NCI-H446 treated with DMSO at 0.1 percent for 48 hours (cell line): ENCODE results near the gene ZHX3.

Source experiments
- DNase-seq: peaks from one replicate; lab custom pipeline; 2025; lab: John Stamatoyannopoulos, UW

The ZHX3 gene

DNA sequence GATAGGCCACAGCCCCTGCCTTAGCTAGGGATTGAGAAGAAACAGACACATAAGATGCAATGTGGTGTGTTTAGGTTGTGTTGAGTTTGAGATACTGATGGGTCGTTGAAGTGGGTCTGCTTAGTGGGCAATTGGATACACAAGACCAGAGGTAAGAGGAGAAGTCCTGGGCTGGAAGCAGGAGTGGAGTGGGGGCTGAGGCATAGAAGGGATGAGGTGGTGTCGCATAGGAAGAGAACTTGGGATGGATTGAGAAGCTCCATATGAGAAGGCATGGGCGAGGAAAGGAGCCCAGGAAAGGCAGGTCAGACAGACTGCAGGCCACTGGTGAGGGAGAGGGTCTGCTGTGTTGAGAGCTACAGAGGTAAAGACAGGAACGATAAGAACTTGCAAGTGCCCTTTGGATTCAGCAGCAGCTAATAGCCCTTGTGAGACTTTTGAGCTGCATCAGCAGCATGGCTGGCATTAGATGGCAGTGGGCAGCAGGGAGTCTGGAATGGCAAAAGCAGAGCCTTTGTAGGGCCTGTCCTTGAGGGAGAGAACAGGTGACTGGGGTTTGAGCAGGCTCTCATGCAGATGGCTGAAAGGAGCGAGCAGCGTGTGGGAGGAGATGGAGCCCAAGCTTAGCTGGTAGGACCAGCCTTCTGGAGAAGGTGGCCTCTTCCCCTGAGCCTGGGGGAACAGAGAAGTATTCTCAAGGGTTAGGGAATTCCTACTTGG, 147.0 kb downstream of the ZHX3 start:
- DNase-seq: no peak

DNA sequence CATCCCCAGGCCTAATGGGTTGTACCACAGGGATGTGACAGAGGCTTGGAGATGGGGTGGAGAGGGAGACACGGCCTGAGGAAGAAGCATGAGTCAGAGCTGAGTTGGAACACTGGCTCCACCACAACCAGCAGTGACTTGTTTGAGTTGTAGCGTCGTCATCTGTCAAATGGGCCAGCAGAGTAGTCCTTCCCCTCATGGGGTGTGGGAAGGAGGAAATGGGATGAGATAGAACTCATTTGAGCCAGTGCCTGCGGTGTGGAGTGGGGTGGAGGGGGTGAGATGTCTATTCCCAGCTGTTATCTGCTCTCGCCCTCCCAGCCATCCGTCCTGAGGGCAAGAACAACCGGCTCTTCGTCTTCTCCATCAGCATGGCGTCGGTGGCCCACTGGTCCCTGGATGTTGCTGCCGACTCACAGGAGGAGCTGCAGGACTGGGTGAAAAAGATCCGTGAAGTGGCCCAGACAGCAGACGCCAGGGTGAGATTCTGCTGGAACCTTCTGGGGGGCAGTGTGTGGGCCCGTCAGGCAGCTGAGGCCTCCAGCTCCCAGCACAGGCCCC, 147.7 kb downstream of the ZHX3 start:
- no peak for DNase-seq

DNA sequence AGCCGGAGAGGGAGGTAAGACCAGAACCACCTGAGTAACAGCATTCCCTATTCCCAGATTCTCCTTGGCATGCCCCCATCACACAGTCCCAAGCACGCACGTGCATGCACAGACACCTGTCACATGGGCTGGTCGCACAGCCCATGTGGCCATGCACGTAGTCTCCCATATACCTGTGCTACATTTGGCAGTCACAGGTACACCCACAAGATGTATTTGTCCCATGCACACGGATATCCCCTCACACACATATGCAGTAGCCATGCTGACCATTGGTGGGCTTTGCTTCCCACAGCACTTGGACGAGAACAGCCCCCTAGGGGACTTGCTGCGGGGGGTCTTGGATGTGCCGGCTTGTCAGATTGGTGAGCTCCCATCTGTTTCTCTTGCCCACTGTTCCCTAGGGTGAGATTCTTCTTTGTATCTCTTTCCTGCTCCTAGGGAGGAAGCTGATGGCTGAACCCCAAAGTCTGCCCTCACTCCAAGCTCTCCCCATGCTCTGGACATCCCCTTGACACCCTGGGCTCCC, 148.3 kb downstream of the ZHX3 start:
- DNase-seq: no peak

DNA sequence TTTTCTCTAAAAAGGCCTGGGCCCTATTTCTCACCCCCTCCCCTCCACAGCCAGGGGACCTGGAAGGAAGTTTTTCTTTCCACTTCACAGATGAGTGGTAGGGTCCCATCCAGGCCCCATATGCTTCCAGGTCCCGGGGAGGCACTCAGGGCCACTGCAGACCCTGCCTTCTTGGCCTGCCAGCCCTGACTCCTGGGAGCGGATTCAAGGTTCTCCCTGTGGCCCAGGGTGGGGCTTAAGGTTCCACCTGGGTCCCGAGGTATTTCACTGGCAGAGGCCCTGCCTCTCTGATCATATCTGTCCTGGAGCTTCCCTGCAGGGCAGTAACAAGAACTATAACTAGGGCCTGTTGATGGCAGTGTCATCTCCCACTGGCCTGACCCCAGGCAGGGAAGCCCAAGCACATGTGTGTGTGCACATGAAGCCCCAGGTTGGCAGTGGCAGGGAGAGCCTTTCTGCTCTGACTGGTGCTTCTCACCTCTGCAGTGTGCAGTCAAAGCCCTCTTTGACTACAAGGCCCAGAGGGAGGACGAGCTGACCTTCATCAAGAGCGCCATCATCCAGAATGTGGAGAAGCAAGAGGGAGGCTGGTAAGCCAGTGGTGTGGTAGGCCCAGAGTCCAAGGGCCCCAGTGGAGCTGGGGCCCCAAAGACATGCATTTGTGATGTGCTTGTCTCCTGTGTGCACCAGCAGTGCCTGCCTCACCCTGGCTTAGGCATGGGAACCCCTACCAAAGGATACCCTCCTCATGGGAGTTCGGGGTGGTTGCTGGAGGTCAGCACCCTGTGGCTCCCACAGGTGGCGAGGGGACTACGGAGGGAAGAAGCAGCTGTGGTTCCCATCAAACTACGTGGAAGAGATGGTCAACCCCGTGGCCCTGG, 149.0 kb downstream of the ZHX3 start:
- no peak for DNase-seq

DNA sequence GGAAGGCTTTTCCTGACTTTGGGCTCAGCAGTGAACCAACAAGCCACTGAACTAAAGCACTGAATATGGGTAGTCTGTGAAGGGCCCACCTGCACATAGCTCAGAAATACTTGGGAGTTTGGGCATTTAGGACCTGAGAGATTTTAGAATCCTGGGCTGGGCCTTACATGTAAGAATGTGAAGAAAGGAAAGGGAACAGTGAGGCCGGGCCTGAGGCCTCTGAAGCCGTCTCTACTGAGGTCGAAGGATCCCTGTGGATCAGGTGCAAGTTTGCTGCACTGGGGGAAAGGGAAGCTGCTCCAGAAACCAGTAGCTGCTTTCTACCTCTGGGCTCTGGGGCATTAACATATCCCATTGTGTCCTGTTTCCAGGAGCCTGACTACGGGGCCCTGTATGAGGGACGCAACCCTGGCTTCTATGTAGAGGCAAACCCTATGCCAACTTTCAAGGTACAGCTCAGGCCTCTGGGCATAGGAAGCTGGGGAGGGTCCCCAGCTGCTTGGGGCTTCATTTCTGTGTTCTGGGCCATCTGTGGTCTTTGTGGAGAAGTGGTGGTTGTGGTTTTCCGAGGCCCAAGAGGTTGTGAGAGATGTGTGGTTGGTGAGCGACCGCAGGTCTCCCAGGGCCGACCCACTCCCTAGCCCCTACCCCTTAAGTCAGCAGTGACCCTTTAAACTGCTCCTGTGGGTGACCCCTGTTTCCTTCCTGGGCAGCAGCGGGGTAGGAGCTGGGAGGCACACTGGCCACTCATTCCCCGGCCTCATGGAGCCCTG, 149.9 kb downstream of the ZHX3 start:
- no peak for DNase-seq

DNA sequence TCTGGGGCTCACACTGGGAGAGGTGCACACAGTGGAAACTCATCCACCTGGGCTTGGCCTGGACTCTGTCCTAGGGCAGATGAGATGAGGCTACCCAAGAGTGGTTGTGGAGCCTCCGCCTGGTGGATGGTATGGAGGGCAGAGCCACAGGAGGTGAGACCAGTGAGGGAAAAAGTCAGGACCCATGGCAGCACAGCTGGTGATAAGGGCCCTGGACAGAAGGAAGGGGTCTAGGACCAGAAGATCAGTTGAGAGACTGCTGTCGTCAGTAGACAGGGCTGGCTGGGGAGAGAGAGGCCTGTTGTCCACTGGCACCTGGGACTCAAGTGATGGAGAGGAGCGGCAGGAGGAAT, 150.4 kb downstream of the ZHX3 start:
- DNase-seq: no peak

DNA sequence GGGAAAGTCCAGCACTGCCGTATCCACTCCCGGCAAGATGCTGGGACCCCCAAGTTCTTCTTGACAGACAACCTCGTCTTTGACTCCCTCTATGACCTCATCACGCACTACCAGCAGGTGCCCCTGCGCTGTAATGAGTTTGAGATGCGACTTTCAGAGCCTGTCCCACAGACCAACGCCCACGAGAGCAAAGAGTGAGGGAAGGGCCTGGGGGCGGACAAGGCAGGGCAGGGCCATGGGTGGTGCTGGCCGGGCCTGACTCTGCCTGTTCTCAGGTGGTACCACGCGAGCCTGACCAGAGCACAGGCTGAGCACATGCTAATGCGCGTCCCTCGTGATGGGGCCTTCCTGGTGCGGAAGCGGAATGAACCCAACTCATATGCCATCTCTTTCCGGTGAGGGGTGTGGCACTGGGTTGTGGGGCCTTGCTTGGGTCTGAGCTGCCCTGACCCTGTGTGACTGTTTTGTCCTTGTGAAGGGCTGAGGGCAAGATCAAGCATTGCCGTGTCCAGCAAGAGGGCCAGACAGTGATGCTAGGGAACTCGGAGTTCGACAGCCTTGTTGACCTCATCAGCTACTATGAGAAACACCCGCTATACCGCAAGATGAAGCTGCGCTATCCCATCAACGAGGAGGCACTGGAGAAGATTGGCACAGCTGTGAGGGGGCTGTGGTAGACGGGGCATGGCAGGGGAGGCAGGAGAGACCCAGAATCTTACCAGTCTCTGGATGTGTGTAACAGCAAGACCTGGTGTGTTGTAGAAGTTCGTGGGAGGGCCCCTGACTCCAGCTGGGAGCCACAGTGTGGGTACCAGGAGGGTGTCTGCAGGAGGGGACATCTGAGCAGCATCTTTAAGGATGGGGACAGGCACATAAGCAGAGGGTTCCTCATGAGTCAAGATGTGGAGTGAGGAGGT, 151.1 kb downstream of the ZHX3 start:
- no peak for DNase-seq

DNA sequence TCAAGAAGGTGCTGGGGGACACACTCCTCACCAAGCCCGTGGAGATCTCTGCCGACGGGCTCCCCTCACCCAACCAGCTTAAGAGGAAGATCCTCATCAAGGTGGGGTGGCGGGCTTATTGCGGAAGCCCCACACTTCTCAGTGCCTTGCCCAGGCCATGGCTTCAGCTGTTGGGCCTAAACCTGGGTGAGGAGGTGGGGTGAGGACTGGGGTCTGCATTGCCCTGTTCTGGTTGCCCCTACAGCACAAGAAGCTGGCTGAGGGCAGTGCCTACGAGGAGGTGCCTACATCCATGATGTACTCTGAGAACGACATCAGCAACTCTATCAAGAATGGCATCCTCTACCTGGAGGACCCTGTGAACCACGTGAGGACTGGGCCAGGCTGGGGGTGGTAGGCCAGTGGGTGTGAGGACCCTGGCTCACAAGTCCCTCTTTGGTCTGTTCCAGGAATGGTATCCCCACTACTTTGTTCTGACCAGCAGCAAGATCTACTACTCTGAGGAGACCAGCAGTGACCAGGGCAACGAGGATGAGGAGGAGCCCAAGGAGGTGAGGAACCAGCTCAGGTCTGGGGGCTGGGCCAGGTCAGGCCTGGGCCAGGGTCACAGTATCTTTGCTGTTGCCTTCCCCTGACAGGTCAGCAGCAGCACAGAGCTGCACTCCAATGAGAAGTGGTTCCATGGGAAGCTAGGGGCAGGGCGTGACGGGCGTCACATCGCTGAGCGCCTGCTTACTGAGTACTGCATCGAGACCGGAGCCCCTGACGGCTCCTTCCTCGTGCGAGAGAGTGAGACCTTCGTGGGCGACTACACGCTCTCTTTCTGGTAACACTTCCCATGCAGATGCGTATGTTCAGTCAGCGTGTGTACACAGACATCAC, 152.3 kb downstream of the ZHX3 start:
- no peak for DNase-seq

DNA sequence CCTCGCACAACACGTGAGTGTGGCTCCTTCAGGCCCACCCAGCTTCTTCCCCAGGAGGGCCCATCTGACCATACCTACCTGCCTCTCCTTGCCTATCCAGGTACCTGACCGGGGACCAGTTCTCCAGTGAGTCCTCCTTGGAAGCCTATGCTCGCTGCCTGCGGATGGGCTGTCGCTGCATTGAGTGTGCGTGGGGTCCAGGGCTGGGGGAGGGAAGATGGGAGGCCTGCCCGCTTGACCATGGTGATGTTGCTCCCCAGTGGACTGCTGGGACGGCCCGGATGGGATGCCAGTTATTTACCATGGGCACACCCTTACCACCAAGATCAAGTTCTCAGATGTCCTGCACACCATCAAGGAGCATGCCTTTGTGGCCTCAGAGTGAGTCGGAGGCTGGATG, 153.7 kb downstream of the ZHX3 start:
- DNase-seq: no peak

DNA sequence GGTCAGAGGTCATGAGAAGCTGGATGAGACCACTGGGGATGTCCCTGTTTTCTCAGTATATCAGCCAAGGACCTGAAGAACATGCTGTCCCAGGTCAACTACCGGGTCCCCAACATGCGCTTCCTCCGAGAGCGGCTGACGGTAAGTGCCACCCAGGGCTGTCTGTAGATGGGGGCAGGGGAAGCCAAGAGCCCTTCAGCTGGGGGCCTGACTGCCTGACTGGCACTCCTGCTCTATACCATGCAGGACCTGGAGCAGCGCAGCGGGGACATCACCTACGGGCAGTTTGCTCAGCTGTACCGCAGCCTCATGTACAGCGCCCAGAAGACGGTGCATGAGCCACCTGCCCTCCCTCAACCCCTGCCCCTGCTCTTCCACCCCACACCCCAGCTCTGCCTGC, 155.1 kb downstream of the ZHX3 start:
- DNase-seq: no peak

DNA sequence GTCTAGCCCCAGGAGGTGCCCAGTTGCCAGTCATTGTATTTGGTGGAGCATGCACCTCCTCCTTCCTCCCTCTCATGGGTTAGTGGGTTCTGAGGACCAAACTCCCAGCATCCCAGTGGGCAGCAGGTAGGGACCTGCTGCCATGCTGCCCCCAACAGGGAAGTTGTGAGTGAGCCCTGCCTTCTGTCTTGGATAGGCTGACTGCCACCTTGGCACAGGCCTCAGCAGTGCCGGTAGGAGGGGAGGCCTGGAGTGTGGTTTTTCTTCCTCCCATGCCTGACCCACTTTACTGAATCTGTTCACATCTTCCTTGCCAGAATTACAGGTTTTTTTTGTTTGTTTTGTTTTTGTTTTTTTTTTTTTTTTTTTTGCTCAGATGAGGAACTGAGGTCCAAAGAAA, 155.6 kb downstream of the ZHX3 start:
- DNase-seq: no peak

DNA sequence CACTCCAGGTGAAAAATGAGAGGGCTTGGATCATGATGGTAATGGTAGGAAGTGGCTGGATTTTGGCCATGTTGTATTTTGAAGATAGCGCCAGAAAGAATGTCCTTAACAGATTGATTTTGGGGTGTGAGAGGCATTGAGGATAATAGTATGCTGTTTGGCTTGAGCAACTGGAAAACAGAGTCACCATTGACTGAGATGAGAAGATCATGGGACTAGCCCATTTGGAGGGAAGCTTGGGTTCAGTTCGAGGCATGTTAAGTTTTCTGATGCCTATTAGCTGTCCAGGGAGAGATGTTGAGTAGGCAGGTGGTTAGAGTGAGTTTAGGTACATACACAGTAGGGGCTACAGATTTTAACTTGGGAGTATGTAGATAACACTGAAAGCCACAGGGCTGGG, 156.8 kb downstream of the ZHX3 start:
- DNase-seq: no peak

DNA sequence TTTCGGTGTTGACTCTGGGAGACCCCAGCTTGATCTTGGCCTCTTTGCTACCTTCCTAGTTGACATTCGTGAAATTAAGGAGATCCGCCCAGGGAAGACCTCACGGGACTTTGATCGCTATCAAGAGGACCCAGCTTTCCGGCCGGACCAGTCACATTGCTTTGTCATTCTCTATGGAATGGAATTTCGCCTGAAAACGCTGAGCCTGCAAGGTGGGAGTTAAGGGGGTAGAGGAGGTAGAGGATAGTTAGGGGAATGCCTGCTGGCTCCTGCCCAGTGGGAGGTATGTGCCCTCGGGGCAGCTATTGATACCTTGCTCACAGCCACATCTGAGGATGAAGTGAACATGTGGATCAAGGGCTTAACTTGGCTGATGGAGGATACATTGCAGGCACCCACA, 158.0 kb downstream of the ZHX3 start:
- DNase-seq: no peak

DNA sequence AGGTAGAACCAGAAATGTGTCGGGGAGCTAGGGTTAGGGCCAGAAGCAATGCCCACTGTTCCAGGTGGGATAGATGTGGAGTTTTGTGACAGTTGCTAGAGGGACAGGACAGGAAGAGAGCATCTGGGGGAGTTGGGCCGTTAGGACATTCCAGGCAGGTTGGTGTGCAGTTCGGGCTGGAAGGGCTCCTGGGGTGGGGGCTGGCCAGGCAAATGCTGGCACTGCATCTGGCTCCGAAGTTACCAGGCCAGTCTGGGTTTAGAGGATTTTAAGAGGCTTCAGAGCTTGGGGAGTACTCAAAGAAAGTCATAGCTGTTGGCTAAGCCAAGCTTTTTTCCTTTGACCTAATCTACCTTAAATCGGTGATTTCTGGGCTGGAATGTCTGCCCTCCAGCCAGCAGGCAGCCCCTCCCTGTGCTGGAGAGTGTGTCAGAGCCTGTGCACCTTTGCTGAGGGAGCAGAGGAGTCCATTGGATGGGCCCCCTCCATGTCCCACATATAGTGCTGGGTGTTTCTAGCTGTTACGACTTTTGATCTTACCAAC, 159.4 kb downstream of the ZHX3 start:
- DNase-seq: no peak

DNA sequence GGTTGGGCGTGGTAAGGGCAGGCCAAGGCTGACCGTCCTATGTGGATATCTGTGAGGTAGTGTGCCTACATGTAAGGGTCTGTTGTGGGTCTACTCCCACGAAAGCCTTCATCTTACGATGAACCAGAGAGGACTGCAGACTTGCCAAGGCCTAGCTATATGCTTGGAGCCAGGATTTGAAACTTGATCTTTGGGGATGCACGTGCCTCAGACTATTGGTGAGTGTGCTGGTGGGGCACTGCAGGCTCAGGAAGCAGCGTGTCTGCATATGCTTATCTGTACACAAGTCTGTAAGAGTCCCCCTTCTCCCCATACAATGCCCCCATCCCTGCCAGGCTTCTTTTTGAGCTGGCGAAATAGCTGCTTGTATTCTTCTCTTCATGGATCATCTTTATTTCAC, 162.3 kb downstream of the ZHX3 start:
- DNase-seq: no peak

DNA sequence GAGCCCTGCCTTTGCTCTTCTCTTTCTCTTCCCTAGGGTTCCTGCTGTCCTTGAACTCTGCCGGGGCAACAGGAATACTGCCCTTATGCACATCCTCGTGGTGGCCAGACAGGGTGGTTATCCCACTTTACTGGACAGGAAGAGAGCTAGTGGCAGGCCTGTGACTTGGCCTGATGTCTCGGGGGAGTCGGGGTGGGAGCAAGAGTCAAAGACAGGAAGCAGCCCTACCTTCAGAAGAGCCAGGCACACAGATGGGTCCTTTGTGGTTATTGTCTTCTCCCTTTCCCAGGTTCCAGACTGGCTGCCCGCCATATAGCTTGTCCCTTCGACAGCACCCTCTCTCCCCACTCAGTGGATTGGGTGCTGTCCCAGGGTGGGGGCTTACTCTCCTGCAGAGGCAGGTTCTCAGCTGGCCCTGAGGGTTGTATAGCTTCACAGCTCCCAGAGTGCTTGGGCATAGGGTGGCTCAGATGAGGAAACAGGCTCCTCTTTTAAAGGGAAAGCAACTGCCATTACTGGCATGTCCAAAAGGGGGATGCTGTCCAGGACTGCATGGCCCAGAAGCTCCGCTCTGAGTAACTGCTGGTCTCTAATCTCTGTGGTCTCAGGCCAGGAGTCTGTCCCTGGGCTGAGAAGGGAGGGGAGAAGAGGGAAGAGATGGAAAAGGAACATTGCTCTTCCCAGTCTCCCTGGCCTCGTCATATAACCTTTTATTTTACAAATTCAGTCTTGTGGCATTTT, 162.9 kb downstream of the ZHX3 start:
- no peak for DNase-seq

DNA sequence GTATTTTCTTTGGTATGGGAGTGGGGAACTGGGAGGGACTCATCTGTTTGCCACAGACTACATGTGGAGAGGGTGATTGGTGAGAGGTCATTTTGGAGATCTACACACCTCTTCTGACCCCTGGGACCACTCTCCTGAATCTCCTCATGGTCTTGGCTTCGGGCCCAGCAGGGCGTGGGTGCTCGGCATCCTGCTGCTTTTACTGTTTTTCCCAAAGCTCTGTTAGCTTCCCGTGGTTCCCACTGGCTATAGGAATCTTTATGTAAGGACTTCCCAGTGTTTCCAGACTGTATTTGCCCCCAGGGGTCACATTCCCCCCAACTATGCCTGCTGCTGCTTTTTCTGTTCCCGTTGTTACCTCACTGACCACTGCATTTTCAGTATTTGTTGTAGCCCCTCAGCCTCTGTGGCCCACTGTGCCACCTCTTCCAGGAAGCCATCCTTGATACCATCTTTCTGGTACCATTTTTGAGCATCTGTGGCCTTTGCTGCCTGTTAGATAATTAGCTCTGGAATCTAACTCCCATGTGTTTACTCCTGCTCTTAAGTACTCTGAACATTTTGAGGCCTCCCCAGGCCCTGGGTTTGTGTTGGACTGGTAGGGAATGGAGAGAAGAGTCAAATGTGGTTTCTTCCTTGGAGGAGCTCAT, 165.3 kb downstream of the ZHX3 start:
- no peak for DNase-seq

DNA sequence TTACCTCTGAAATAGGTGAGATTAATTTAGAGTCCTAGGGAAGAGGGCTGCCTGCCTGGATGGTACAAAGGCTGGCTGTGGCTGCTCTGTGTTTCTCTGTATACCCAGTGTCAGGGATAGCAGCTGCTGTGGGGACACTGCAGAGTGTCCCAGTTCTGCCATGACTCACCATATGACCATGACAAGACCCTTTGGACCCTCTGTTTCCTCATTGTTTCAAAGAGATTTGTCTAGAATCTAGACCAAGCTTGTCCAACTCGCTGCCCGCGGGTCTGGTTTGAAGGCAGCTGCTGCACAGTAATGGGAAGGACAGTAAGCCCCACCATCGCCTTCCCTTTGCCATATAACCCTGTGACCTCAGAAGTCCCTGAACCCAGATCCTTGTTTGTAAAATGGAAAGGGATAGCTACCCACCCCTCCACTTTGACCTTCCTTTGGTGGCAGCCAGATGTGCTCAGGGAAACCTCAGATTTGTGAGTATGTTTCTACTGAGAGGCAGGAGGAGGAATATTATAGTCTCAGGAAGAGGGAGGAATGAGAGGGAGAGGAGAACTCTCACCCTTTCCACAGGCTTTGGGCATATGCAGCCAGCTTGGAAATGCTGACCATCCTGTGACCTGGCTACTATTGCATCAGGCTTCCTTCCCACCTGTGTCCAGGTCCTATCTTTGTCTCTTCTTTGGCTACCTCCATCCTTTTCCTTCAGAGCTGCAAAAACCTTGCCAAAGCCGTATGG, 166.2 kb downstream of the ZHX3 start:
- no peak for DNase-seq
